ENCODE results near the gene PPP6R1. TPM values are rescaled to one million over a fixed set of nuclear protein-coding genes. Genes with fewer than 3 reads are reported as not detected.
A peak's percentile ranks its signal among the peaks of the same experiment; 100 is the strongest.

Gene PPP6R1
- total RNA-seq, 1 donor from 2014 or later: 39.8 TPM

DNA sequence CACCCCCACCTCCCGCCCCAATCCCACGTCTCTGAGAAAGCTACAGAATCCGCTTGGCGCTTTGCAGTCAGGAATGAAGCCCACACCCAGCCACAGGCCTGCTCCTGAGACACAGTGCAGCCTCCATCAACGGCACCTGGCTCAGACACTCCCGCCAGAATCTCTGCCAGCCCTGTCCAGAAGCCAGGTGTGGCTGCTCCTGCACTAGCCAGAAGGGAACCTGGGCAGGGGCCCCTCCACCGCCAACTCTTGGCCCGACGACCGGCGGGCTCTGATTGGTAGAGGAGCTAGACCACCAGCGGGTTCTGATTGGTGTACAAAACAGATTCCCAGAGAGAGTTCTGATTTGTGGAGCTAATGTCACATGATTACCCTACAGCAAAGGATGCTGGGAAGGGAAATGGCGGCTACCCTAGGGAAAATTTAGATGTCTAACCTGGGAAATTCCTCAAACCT is 2.9 kb upstream of the PPP6R1 start:
- TF ChIP-seq, protein P1, sequence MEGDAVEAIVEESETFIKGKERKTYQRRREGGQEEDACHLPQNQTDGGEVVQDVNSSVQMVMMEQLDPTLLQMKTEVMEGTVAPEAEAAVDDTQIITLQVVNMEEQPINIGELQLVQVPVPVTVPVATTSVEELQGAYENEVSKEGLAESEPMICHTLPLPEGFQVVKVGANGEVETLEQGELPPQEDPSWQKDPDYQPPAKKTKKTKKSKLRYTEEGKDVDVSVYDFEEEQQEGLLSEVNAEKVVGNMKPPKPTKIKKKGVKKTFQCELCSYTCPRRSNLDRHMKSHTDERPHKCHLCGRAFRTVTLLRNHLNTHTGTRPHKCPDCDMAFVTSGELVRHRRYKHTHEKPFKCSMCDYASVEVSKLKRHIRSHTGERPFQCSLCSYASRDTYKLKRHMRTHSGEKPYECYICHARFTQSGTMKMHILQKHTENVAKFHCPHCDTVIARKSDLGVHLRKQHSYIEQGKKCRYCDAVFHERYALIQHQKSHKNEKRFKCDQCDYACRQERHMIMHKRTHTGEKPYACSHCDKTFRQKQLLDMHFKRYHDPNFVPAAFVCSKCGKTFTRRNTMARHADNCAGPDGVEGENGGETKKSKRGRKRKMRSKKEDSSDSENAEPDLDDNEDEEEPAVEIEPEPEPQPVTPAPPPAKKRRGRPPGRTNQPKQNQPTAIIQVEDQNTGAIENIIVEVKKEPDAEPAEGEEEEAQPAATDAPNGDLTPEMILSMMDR (IDR thresholded peaks at IDR 0.05; ENCODE audit: borderline replicate concordance): no peak
- H3K27ac ChIP-seq (replicated peaks): no peak overlapping the region
- H3K4me1 ChIP-seq: peaks cover 28% of the 10 kb centered on the region
- H3K27me3 ChIP-seq (ENCODE audit: low read depth): no peaks in the 10 kb centered on the region
- H3K36me3 ChIP-seq: peaks cover 11% of the 10 kb centered on the region
- DNase-seq: no peak
- no peak overlapping the region for H3K4me3 ChIP-seq
- intact Hi-C loops (cut with micrococcal nuclease): no loop called here
- no peaks in the 10 kb centered on the region for H3K9me3 ChIP-seq (replicated peaks)

DNA sequence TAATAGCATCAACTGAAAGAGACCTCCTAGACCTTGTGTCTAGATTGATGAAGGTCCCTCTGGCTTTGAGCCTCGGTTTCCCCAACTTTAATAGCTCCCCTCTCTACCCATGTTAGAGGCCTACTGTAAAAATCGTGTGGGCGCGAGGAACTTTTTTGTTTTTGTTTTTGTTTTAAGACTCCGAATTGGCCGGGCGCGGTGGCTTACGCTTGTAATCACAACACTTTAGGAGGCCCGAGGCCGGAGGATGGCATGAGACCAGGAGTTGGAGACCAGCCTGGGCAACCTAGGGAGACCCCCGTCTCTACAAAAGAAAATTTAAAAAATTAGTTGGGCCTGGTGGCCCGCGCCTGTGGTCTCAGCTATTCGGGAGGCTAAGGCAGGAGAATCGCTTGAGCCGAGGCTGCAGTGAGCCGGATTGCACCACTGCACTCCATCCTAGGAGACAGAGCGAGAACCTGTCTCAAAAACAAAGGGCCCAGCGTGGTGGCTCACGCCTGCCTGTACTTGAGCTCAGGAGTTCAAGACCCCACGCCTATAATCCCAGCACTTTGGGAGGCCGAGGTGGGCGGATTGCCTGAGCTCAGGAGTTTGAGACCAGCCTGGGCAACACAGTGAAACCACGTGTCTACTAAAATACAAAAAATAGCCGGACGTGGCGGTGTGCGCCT is 858 bp upstream of the PPP6R1 start:
- peak overlapping the region; percentile 90 for H3K27ac ChIP-seq (replicated peaks)
- intact Hi-C loops (cut with micrococcal nuclease): no loop called here
- no peaks in the 10 kb centered on the region for H3K9me3 ChIP-seq (replicated peaks)
- TF ChIP-seq, protein P1 (IDR thresholded peaks at IDR 0.05; ENCODE audit: borderline replicate concordance): no peak
- peaks cover 48% of the 10 kb centered on the region for H3K4me1 ChIP-seq
- no peaks in the 10 kb centered on the region for H3K27me3 ChIP-seq (ENCODE audit: low read depth)
- H3K4me3 ChIP-seq: peak overlapping the region; percentile 99
- H3K36me3 ChIP-seq: peaks cover 10% of the 10 kb centered on the region
- no peak for DNase-seq

DNA sequence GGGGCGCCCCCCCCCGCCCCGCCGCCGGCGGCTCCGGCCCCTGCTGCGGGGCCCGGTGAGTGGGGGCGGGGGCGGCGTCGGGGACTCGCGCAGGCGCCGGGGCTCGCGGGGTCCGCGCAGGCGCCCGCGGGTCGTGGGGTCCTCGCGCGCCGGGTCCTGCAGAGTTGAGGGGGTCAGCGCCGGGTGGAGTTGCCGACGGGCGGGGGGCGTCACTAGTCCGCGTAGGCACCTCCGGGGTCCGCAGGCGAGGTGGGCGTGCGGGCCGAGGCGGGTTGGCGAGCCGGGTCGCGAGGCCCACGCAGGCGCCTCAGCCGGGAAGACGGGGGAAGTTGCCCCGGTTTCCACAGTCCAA is 365 bp downstream of the PPP6R1 start:
- Histone ChIP-seq H3K36me3 (peaks cover 8% of the 10 kb centered on the region), H3K4me1 (peaks cover 60% of the 10 kb centered on the region), H3K27me3 (ENCODE audit: low read depth) (no peaks in the 10 kb centered on the region), H3K9me3 (replicated peaks) (no peaks in the 10 kb centered on the region), H3K4me3 (peak overlapping the region; percentile 99), H3K27ac (replicated peaks) (peak overlapping the region; percentile 90)
- TF ChIP-seq, protein P1 (IDR thresholded peaks at IDR 0.05; ENCODE audit: borderline replicate concordance): no peak
- DNase-seq: peak; percentile 31
- intact Hi-C loops (cut with micrococcal nuclease): no loop called here

DNA sequence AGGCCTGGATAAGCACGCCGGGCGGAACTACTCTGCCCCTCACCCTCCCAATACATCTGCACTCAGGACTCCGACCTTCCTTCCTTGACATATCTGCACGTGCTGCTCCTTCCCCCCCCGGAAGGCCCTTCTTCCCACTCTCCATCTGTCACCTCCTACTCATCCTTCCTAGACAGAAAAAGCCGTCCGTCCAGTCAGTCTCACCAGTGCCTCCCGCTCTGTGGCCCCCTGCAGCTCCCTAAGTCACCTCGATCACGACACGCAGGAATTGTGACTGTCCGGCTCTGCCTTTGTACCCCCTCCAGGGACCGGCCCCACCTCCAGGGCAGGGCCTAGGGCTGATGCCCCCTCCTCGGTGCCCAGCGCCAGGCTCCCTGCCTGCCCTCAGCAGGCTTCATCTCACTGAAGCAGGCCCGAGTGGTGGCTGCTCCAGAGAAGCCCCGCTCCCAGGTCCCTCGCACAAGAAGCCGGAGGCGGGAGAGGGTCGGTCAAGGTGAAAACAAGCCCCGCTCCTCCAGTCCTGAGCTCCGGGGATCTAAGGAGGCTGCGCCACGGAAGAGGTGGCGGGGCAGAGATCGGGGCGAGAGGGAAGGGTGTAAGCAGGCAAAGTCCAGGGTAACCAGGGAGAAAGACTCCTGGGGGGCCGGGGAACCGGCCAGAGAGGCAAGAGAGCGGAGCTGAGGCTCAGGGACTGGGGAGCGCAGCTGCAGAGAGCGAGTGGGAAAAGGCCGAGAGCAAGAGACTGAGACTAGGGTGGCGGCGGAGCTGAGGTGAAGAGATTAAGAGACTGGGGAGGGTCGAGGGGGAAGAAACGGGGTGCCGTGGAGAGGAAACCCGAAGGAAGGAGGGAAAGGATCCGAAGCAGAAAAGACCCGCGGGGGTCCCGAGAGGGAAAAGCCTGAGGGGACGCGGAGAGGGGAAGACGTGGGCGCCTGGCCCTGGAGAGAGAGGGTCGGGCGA is 1.1 kb downstream of the PPP6R1 start:
- TF ChIP-seq, protein P1 (IDR thresholded peaks at IDR 0.05; ENCODE audit: borderline replicate concordance): no peak
- Histone ChIP-seq H3K27ac (replicated peaks) (peak overlapping the region; percentile 90), H3K9me3 (replicated peaks) (no peaks in the 10 kb centered on the region), H3K36me3 (peaks cover 8% of the 10 kb centered on the region), H3K4me3 (peak overlapping the region; percentile 99), H3K4me1 (peaks cover 67% of the 10 kb centered on the region), H3K27me3 (ENCODE audit: low read depth) (no peaks in the 10 kb centered on the region)
- no peak for DNase-seq
- intact Hi-C loops (cut with micrococcal nuclease): no loop called here

DNA sequence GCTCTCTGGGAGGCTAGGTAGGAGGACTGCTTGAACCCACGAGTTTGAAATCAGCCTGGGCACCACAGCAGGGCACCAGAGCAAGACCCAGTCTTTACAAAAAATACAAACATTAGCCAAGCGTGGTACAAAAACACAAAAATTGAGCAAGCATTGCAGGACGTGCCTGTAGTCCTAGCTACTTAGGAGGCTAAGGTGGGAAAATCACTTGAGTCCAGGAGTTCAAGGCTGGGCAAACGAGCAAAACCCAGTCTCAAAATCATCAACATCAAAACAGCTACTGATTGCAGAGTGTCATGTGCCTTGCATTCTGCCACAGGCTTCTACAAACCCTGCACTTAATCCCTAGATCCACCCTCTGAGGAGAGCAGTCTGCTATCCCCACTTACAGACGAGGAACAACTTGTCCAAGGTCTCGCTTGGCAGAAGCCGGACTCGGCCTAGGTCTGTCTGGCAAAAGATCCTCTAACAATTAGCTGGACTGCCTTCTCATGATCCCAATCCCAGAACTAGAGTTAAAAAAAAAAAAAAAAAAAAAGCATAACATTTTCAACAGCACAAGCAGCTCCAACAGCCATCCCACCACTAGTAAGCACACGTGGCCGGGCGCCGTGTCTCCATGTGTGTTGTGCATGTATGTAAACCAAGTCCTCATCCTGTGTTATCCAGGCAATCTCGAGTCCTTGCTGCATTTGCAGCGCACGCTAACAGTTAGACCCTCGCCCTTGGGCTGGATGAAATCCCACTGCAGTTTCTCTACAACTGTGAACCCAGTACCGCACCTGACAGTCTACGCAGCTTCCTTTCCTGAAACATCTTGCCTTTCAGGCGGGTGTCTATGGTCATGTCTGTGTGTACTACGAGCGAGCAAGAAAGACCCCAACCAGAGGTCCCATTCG is 2.0 kb downstream of the PPP6R1 start:
- Histone ChIP-seq H3K4me1 (peaks cover 76% of the 10 kb centered on the region), H3K27ac (replicated peaks) (peak overlapping the region; percentile 90), H3K36me3 (no peaks in the 10 kb centered on the region), H3K27me3 (ENCODE audit: low read depth) (no peaks in the 10 kb centered on the region), H3K9me3 (replicated peaks) (no peaks in the 10 kb centered on the region), H3K4me3 (peak overlapping the region; percentile 99)
- intact Hi-C loops (cut with micrococcal nuclease): no loop called here
- DNase-seq: no peak
- TF ChIP-seq, protein P1 (IDR thresholded peaks at IDR 0.05; ENCODE audit: borderline replicate concordance): no peak

All from left ventricle myocardium inferior (tissue), 1 donor.